NCI-H146 (cell line): Measurements from ENCODE around the gene MUSTN1.

ENCODE experiments used
- DNase-seq: peaks from one replicate; lab custom pipeline; 2025; lab: John Stamatoyannopoulos, UW

Gene MUSTN1

DNA sequence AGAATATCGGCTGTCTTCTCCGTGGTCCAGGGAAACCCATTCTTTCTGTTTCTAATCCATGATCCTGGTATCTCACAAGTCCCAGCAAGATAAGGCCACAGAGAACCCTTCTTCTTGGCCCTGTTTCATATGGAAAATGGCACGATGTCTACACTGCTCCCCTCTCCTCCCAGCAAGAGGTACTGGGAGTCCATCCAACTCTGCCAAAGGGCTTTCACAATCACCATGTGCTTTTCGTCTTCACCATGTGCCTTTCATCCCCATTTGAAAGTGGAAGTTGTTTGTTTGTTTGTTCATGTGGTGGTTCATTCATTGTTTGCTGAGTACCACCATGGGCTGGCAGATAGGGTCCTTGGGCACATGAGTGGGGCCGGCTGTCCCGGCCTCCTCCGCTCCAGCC, 34.7 kb downstream of the MUSTN1 start:
- no peak for DNase-seq

DNA sequence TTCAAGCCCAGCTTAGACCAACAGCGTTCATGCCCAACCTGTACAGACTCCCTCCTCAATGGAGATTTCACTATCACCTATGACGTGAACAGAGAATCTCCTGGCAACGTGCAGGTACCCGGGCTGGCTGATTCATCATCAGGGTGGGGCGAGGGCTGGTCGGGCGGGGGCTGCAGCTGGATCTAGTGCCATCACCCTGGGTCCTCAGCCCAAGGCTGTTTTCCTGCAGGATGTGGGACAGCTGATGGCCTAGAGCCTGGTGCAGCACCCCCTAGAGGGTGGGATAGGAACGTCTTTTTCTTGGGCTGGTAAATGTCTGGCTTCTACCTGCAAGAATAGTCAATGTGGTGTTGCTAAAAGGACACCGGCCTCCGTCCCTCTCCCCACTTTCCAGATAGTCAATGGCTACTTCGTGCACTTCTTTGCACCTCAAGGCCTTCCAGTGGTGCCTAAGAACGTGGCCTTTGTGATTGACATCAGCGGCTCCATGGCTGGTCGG, 35.8 kb downstream of the MUSTN1 start:
- DNase-seq: no peak

DNA sequence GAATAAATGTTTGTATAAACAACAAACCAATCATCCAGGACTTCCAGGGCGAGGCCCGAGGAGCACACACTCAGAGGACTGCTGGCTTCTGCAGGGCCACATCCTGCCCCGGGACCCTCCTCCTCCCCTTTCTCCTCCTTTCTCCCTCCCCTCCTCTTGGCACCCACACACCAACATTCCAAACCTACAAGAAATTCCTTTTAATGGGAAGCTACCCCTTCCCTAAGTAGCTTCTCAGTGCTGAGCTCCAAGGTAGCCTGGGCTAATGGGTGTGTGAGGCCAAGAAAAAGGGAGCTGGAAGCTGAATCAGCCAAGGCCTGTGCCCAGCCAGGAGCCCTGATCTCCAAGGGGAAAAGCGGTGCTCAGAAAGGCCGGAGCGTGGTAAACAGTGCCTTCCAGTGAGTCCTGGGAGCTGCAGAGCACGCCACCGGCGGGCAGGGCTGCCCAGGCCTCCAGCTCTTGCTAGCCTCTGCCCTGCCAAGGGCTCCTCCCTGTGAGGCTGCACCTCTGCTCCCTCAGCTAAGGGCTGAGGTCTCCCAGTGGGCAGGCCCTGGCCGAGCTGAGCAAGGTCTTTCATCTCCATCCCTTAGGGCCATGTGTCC, 36.3 kb downstream of the MUSTN1 start:
- DNase-seq: no peak

DNA sequence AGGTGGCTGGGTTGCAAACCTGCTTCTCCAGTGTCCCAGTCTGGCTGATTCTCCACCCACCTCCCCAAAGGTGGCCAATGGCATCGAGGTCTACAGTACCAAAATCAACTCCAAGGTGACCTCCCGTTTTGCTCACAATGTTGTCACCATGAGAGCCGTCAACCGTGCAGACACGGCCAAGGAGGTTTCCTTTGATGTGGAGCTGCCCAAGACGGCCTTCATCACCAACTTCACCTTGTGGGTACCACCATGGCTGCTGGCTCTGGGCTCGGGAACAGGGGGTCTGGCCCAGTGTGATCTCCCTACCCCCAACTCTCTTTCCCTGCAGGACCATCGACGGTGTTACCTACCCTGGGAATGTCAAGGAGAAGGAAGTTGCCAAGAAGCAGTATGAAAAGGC, 38.4 kb downstream of the MUSTN1 start:
- no peak for DNase-seq

DNA sequence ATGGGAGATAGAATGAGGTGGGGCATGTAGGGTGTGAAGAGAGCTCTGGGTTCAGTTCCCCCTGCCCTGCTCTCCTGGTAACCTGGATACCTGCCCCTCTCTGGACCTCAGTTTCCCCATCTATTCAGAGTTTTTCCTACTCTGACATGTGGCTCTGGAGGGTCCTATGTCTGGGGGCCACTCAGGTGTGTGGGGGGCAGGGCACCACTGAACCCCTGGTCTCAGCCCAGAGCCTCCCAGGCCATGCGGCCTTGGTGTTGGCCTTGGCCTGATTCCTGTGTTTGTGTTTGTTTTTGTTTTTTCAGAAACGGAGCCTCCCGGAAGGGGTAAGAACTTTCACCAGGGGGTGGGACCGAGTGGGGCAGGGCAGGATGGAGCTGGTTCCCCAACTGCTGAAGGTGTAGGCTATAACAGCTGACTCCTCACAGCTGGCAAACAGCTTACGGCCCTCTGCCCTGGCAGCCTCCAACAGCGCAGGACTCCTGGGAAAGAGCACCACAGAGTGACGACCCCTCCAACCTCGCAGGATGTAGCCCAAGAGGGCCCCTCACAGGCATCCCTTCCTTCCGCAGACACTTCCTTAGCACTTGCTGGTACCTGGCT, 39.4 kb downstream of the MUSTN1 start:
- no peak for DNase-seq

DNA sequence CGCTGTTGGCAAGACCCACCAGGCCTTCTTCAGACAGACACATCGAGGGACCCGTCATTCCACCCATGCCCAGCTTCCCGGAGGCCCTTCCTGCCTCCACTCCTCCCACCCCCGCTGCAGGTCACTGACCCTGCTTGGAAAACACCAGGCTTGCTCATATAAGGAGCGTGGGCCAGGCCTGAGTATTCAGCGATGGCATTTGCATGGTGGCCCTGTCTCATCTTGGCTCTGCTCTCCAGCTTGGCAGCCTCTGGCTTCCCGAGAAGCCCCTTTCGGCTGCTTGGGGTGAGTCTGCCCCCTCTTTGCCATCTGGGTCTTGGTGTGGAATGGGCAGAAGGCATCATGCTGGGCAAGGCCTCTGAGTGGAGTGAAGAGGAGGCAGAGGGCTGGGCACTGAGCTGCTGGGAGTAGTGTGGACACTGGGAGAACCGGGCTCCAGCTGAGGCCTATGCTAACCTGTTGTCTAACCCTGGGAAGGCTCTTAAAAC, 40.2 kb downstream of the MUSTN1 start, which contains the start of gene ITIH3:
Gene ITIH3, plus strand, starts transcription at position 185 of the 488 bp plus-strand sequence. Its CDS starts 8 bp downstream, at position 193.
- no peak for DNase-seq

DNA sequence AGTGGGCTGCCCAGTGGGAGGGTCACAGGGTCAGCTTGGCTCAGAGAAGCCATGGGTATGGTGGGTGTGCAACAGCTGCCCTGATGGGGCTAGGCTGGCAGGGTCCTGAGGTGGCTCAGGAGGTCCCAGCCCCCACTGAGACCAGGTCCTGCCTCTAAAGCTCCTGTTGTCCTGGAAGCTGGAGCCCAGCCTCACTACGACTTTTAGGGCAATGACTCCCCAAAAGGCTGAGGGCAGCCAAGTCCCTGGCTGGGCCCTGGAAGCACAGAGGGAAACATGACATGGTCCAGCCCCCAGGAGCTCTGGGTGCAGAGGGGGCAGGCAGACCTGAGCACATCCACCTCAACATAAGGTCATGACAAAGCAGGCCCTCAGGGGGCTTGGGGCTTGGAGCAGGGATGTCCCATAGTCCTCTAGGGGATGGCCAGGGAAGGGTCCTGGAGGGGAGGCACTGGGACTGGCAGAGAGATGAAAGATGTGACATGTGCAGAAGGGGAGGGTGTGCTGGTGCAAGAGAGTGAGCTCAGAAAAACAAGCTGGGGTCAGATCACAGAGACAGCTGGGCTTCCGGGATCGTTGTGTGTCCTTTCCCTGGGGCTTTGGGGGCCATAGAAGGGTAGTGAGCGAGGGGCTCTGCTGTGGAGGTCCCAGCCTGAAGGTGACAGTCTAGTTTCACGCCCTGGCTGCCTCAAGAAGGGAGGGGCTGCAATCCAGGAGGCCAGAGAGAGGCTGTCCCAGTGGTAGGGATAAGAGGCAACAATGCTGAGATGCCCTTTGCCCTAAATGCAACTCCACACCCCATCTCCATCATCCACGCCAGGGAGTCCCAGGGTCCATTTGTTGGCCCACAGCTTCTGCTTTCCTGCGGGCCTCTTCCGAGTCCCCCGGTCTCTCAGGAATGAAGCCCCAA, 40.9 kb downstream of the MUSTN1 start:
- no peak for DNase-seq

DNA sequence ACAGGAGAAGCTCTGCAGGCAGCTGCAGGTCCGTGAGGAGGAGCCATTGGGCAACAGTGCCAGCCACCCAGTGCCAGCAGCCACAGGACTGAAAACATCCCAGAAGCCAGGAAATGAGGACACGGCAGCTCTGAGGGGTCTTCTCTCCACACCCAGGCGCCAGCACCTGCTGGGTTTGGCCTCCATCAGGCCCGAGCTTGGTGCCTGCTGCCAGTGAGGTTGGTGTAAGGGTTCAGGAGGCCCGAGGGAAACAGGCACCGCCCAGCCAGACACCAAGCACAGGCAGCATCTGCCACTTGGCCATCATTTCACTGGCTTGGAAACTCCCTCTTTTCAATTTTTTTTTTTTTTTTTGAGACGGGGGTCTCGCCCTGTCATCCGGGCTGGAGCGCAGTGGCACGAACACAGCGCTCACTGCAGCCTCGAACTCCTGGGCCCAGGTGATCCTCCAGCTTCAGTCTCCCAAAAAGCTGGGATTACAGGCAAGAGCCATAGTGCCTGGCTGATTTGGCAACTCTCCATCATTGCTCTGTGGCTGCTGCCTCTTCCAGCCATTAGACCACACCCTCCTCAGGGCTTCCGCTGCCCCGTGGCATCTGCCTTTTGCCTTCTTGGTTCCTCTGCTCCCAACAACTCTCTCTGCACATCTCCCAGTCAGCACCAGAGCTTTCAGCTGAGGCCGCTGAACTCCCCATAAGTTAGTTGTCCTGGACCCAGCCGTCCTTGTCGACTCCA, 41.7 kb downstream of the MUSTN1 start:
- no peak for DNase-seq

- no peak for DNase-seq
Observed at GRCh38 chr3:52792413-52792812, 42.4 kb downstream of the MUSTN1 start.

- no peak for DNase-seq
Observed at GRCh38 chr3:52791928-52792327, 42.9 kb downstream of the MUSTN1 start.

DNA sequence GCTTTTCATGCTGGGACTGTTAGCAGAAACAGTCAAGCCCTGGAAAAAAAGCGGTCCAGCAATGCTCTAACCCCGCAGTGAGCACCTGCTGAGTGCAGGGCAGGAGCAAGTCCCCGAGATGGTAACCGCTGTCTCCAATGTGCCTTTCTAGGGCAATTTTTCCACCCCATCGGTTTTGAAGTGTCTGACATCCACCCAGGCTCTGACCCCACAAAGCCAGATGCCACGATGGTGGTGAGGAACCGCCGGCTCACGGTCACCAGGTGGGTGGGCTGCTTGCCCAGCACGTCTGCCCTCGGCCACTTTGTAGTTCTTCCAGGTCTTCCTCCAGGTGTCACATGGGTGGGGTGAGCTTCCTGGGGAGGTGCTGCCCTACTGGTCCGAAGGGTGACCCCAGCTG, 43.5 kb downstream of the MUSTN1 start:
- no peak for DNase-seq

DNA sequence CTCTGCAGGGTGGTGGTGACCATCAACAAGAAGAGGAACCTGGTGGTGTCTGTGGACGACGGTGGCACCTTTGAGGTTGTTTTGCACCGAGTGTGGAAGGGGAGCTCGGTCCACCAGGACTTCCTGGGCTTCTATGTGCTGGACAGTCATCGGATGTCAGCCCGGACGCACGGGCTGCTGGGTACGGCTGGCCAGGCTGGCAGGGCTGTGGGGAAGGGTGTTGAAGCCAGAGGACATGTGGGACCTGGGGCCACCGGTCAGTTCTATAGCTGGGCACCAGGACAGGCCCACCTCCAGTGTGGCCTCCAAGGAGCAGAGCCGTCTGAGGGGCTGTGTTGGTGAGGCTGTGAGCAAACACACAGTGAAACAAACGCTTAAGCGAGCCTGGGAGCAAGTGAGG, 44.1 kb downstream of the MUSTN1 start:
- no peak for DNase-seq

DNA sequence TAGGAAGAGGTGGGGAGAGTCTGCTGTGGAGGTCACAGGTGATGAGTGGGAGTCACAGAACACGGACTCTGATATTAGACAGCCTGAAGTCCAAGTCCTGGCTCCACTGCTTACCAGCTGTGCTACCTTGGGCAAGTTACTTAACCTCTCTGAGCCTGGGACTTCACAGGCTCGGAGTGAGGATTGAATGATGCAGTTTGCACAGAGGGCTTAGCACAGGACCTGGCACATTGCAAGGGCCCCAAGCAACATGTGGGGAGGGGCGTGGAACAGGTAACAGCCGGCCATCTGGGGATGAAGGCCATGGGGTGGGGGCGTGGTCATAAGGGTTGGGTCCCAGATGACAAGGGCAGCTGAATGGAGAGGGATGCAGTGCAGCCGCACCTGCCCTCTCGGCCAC, 44.5 kb downstream of the MUSTN1 start:
- DNase-seq: no peak

- DNase-seq: no peak
Observed at GRCh38 chr3:52789746-52790040, 45.1 kb downstream of the MUSTN1 start.

- DNase-seq: no peak
Observed at GRCh38 chr3:52788890-52789745, 45.7 kb downstream of the MUSTN1 start.

GRCh38 chr3:52787672-52788625, 46.9 kb downstream of the MUSTN1 start:
- no peak for DNase-seq

- DNase-seq: no peak
Observed at GRCh38 chr3:52787246-52787645, 47.6 kb downstream of the MUSTN1 start.

- no peak for DNase-seq
Observed at GRCh38 chr3:52786330-52787215, 48.2 kb downstream of the MUSTN1 start.
